ENCODE results near the gene DYNLL1.

DNA sequence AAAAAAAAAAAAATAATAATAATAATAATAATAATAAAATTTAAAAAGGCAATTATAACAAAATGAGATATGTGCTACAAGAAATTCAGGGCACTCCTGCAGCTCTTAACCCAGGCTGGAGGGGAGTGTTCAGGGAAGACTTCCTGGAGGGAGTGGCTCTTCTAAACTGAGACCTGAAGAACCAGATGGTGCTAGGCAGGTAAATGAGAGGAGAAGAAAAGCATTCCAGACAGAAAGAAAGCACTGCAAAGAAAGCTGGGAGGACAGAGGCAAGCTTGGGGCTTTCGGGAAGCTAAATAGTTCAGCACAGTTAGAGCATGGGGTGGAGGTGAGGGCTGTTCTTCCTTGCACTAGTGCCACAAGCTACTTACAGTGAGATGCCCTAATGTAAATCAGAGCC is 16.5 kb upstream of the DYNLL1 start:
- TF ChIP-seq ELF1 (IDR thresholded peaks at IDR 0.05; ENCODE audit: borderline replicate concordance, low read depth) (no peak), POLR2AphosphoS5 (IDR thresholded peaks at IDR 0.05; ENCODE audit: low read depth, low read length) (no peak), EZH2 (IDR thresholded peaks at IDR 0.05) (no peak), YY1 (IDR thresholded peaks at IDR 0.05; ENCODE audit: extremely low read depth, insufficient replicate concordance, low read depth, low read length) (no peak), JUND (IDR thresholded peaks at IDR 0.05) (no peak), ZFX (IDR thresholded peaks at IDR 0.05) (no peak)
- TF ChIP-seq, protein P1, sequence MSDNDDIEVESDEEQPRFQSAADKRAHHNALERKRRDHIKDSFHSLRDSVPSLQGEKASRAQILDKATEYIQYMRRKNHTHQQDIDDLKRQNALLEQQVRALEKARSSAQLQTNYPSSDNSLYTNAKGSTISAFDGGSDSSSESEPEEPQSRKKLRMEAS (IDR thresholded peaks at IDR 0.05) = no peak
- TF ChIP-seq, protein P2, sequence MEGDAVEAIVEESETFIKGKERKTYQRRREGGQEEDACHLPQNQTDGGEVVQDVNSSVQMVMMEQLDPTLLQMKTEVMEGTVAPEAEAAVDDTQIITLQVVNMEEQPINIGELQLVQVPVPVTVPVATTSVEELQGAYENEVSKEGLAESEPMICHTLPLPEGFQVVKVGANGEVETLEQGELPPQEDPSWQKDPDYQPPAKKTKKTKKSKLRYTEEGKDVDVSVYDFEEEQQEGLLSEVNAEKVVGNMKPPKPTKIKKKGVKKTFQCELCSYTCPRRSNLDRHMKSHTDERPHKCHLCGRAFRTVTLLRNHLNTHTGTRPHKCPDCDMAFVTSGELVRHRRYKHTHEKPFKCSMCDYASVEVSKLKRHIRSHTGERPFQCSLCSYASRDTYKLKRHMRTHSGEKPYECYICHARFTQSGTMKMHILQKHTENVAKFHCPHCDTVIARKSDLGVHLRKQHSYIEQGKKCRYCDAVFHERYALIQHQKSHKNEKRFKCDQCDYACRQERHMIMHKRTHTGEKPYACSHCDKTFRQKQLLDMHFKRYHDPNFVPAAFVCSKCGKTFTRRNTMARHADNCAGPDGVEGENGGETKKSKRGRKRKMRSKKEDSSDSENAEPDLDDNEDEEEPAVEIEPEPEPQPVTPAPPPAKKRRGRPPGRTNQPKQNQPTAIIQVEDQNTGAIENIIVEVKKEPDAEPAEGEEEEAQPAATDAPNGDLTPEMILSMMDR (IDR thresholded peaks at IDR 0.05 in 2 of 3, conservative IDR thresholded peaks at IDR 0.05 in 1 of 3; ENCODE audit: borderline replicate concordance in 1 of 3, insufficient read depth in 1 of 3, low read depth in 2 of 3, low read length in 2 of 3) = no peak
